Aorta (tissue), 5 donors: Measurements from ENCODE around the gene CD47. TPM values are rescaled to one million over a fixed set of nuclear protein-coding genes. Genes with fewer than 3 reads are reported as not detected.

Source experiments
- ATAC-seq: fragments of 200-7000 bp; cut with Tn5 transposase; one replicate; pipeline ENCODE4 v1.9.1; 2022; ENCODE audit warnings: moderate library complexity; ENCODE audit not compliant: low FRiP score
- DNase-seq, 2 donors: peaks; one replicate each; pipeline ENCODE4 v3.0.0-alpha.2; 2020
- H3K27ac ChIP-seq, 2 donors: one replicate each; pipeline ENCODE4 v1.5.1; 2013; ENCODE audit warnings: low read length in 2 of 2, mild to moderate bottlenecking in 2 of 2, moderate library complexity in 2 of 2, control low read depth in 1 of 2, inconsistent platforms in 1 of 2, low read depth in 1 of 2
- H3K27me3 ChIP-seq, 2 donors: one replicate each; pipeline ENCODE4 v1.6.1; 2013; ENCODE audit warnings: control low read depth in 1 of 2, low read length in 1 of 2, mild to moderate bottlenecking in 1 of 2, moderate library complexity in 1 of 2; ENCODE audit not compliant: insufficient read depth in 2 of 2, control insufficient read depth in 1 of 2
- H3K36me3 ChIP-seq, 2 donors: one replicate each; pipeline ENCODE4 v1.6.1; 2013; ENCODE audit warnings: control low read depth in 1 of 2, low read length in 1 of 2, mild to moderate bottlenecking in 1 of 2; ENCODE audit not compliant: insufficient read depth in 2 of 2, control insufficient read depth in 1 of 2
- H3K4me1 ChIP-seq, 2 donors: one replicate each; pipeline ENCODE4 v1.6.1; 2013; ENCODE audit warnings: low read length in 2 of 2, control low read depth in 1 of 2, mild to moderate bottlenecking in 1 of 2, moderate library complexity in 1 of 2; ENCODE audit not compliant: insufficient read depth in 2 of 2, control insufficient read depth in 1 of 2
- H3K4me3 ChIP-seq, 2 donors: one replicate each; pipeline ENCODE4 v1.5.1; 2013; ENCODE audit warnings: low read length in 2 of 2, control low read depth in 1 of 2, mild to moderate bottlenecking in 1 of 2
- H3K9me3 ChIP-seq: one replicate; pipeline ENCODE4 v1.6.1; 2013; ENCODE audit warnings: mild to moderate bottlenecking, low read length; ENCODE audit not compliant: control insufficient read depth
- WGBS, 2 donors: extraction: QIAGEN DNeasy Blood & Tissue Kit; methylation state at CpG; one replicate each; pipeline ENCODE4 v1.1.7; 2013; 5-methylcytosine and 5-hydroxymethylcytosine counted together
- intact Hi-C, 2 donors: fragments of 100-400 bp; cut with DNase I; formaldehyde crosslinking; loops; one replicate each; pipeline versions ENCODE4 v1.14.2 to v1.15.0; 2022
- polyA plus RNA-seq, 2 donors: library from polyadenylated mRNA; stranded (reverse); fragments of 200-250 nt; gene quantifications; one replicate each; pipeline ENCODE4 v1.2.3, GENCODE V29; 2013
- total RNA-seq, 2 donors: library from RNA; stranded (reverse); fragmentation: NEBNext Ultra II Directional; extraction: Animal tissue kit (Norgen Biotek cat#: 25700); gene quantifications; one replicate each; pipeline ENCODE4 v1.2.1, GENCODE V29; 2021
- donor health status: healthy with polysubstance abuse.
- donor health status: Bipolar disorder and iron deficiency.
- donor health status: DM: no; HTN: no; CAD: no.
- donor health status: DM: no; HTN: no; CAD: no.
- donor health status: DM: yes; HTN: yes; CAD: no.

CD47 gene
- total and polyA plus RNA-seq, 4 donors = 14.9 to 96.7 (median 58.9) TPM

DNA sequence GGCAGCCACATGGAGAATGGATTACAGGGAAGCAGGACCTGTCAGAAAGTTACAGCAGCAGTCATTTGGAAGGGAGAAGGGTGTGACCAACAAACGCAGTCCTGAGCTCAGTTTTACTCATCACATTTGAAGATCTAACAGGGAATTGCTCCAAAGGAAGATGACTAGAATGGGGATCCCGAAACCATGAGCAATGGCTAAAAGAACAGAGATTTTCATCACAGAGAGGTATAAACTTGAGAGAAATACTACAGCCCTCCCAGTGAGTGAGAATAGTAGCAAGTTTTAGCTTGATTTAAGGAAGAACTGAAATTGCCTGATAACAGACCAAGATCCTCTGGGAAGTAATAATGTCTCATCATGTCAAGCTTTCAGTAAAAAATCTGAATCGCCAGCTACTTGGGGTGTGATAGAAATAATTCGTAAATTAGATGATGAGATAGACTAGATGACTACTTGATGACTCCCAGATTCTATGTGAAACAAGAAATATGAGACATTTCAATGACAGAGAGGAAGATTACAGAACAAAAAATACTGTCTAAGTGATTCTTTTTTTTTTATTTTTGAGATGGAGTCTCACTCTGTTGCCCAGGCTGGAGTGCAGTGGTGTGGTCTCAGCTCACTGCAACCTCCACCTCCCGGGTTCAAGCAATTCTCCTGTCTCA is 16.9 kb downstream of the CD47 start:
- ATAC-seq (no peak), DNase-seq (no peak)
- intact Hi-C loops = no loop called here
- Histone ChIP-seq H3K27me3 (no peaks in the 10 kb centered on the region), H3K36me3 (no peaks in the 10 kb centered on the region), H3K9me3 (no peaks in the 10 kb centered on the region), H3K4me3 (no peak overlapping the region), H3K27ac (peak overlapping the region in 1 of 2 donors; percentile 9), H3K4me1 (peaks cover 6 to 8% of the 10 kb centered on the region in 2 donors)
- 84 to 88% methylated on average over 5 of the region's 5 CpGs for WGBS, 2 donors

DNA sequence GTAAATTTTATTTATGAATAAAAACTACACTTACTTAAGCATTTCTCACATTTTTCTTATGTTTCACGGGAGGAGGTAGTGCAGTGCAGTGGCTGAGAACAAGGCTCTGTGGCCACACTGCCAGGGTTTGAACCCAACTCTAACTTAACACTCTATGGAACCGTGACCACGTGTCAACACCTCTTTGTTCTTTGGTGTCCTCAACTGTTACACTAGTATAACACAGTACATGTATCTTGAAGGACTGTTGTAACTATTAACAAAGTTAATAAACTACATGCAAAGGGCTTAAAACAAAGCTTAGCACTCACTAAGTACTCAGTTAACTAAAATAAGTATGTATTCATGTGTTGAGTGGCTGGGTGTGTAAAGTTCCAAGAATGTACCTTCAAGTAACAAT is 19.5 kb downstream of the CD47 start:
- H3K4me3 ChIP-seq = no peak overlapping the region
- intact Hi-C loops = no loop called here
- H3K9me3 ChIP-seq = no peaks in the 10 kb centered on the region
- WGBS, 2 donors = 90 to 95% methylated on average over 3 of the region's 3 CpGs
- H3K36me3 ChIP-seq = no peaks in the 10 kb centered on the region
- H3K4me1 ChIP-seq = peaks cover 12% of the 10 kb centered on the region in 2 donors
- H3K27me3 ChIP-seq = no peaks in the 10 kb centered on the region
- no peak for ATAC-seq
- no peak overlapping the region for H3K27ac ChIP-seq
- DNase-seq = no peak

GRCh38 chr3:108070356-108070755 is 20.5 kb downstream of the CD47 start:
- no peak for DNase-seq
- 76 to 78% methylated on average over 6 of the region's 6 CpGs for WGBS, 2 donors

DNA sequence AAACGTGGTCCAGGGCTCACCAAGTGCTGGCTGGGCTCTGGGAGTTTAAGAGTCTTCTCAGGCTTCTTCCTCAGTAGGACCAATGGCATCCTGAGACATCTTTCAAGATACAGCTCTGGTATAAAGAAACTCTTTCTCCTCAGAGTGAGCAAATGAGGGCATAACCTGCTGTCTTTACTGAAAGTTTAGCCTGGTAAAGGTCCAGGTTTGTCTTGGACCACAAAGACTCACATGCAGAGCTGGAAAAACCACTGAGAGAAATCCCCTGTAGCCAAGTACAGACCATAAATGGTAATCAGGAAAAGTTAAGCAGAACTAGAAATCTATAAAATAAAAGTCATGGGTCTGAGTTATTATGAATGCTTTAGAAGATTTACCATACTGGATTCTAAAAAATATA is 23.1 kb downstream of the CD47 start:
- Histone ChIP-seq H3K4me1 (peaks cover 6 to 7% of the 10 kb centered on the region in 2 donors), H3K27me3 (no peaks in the 10 kb centered on the region), H3K4me3 (no peak overlapping the region), H3K36me3 (no peaks in the 10 kb centered on the region), H3K27ac (peak overlapping the region; percentile 67 to 75), H3K9me3 (no peaks in the 10 kb centered on the region)
- intact Hi-C loops = no loop called here
- 0 to 5% methylated on average over 1 of the region's 1 CpG for WGBS, 2 donors
- DNase-seq (no peak), ATAC-seq (peak; percentile 62)

More at GRCh38 chr3:108070356-108070755, 20.5 kb downstream of the CD47 start:
- H3K4me3 ChIP-seq = no peak overlapping the region
- H3K27me3 ChIP-seq = no peaks in the 10 kb centered on the region
- no peak overlapping the region for H3K27ac ChIP-seq
- ATAC-seq = no peak
- H3K4me1 ChIP-seq = peaks cover 12% of the 10 kb centered on the region in 2 donors
- intact Hi-C loops = no loop called here
- no peaks in the 10 kb centered on the region for H3K9me3 ChIP-seq
- H3K36me3 ChIP-seq = no peaks in the 10 kb centered on the region

- Histone ChIP-seq H3K9me3 (no peaks in the 10 kb centered on the region), H3K4me3 (no peak overlapping the region), H3K27me3 (no peaks in the 10 kb centered on the region), H3K4me1 (peaks cover 6 to 7% of the 10 kb centered on the region in 2 donors), H3K36me3 (peaks cover 0 to 4% of the 10 kb centered on the region in 2 donors), H3K27ac (no peak overlapping the region)
- DNase-seq (no peak), ATAC-seq (no peak)
- intact Hi-C loops = no loop called here
Measured at GRCh38 chr3:108065096-108065495, 25.7 kb downstream of the CD47 start.

GRCh38 chr3:108064293-108064887 is 26.4 kb downstream of the CD47 start:
- intact Hi-C loops = no loop called here
- Histone ChIP-seq H3K27ac (no peak overlapping the region), H3K36me3 (peaks cover 0 to 4% of the 10 kb centered on the region in 2 donors), H3K9me3 (no peaks in the 10 kb centered on the region), H3K4me3 (no peak overlapping the region), H3K27me3 (no peaks in the 10 kb centered on the region), H3K4me1 (peaks cover 6 to 7% of the 10 kb centered on the region in 2 donors)
- 94 to 97% methylated on average over 1 of the region's 1 CpG for WGBS, 2 donors
- ATAC-seq = no peak
- DNase-seq = no peak

- WGBS, 2 donors = 89 to 91% methylated on average over 1 of the region's 1 CpG
Measured at GRCh38 chr3:108062051-108062450, 28.8 kb downstream of the CD47 start.

GRCh38 chr3:108060331-108060730 is 30.5 kb downstream of the CD47 start:
- Histone ChIP-seq H3K4me3 (no peak overlapping the region), H3K4me1 (peaks cover 0 to 2% of the 10 kb centered on the region in 2 donors), H3K9me3 (no peaks in the 10 kb centered on the region), H3K27me3 (no peaks in the 10 kb centered on the region), H3K36me3 (peaks cover 3 to 7% of the 10 kb centered on the region in 2 donors), H3K27ac (no peak overlapping the region)
- DNase-seq = no peak
- intact Hi-C loops = no loop called here
- 88 to 92% methylated on average over 3 of the region's 3 CpGs for WGBS, 2 donors
- ATAC-seq = no peak

More at GRCh38 chr3:108062051-108062450, 28.8 kb downstream of the CD47 start:
- Histone ChIP-seq H3K4me1 (peaks cover 0 to 2% of the 10 kb centered on the region in 2 donors), H3K27me3 (no peaks in the 10 kb centered on the region), H3K27ac (no peak overlapping the region), H3K4me3 (no peak overlapping the region), H3K36me3 (peaks cover 3 to 7% of the 10 kb centered on the region in 2 donors), H3K9me3 (no peaks in the 10 kb centered on the region)
- ATAC-seq = no peak
- no peak for DNase-seq
- intact Hi-C loops = no loop called here

DNA sequence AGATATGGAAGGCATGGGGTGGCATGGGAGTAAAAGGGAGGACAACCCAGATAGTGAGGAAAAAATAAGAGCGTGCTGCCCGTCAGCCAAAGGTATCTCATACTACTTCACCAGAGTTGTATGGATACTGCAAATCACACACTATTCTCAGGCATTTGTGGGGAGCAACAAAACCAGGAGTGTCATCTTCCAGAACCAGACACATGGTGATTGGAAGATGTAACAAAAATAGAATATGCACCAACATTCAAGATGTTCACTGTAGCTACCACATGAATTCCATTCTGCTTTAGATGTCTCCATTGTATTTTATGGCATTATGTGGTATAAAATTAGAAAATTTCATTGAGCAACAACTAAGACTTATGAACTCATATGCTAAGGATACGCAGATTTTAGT is 34.9 kb downstream of the CD47 start:
- intact Hi-C loops = no loop called here
- H3K36me3 ChIP-seq = peaks cover 3 to 7% of the 10 kb centered on the region in 2 donors
- WGBS, 2 donors = 94 to 98% methylated on average over 3 of the region's 3 CpGs

More for the DNA sequence above, 34.9 kb downstream of the CD47 start:
- Histone ChIP-seq H3K4me3 (no peak overlapping the region), H3K27ac (no peak overlapping the region), H3K27me3 (no peaks in the 10 kb centered on the region), H3K9me3 (no peaks in the 10 kb centered on the region), H3K4me1 (peaks cover 3 to 7% of the 10 kb centered on the region in 2 donors)
- ATAC-seq (no peak), DNase-seq (no peak)
